ENCODE data around the gene DUSP15.

DNA sequence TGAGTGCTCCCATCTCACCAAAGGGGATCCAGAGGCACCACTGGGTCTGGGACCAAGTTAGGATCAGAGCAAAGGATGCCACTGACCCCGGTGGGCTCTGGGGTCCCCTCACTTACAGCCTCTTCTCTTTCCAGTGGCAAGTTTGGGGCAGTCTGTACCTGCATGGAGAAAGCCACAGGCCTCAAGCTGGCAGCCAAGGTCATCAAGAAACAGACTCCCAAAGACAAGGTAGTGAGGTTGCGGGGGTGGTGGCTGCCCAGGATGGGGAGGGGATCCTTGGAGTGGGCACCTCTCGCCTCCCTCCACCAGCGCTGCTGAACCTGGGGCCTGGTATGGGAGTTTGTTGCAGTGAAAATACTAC, 46.2 kb downstream of the DUSP15 start:
- TF ChIP-seq, protein P1, sequence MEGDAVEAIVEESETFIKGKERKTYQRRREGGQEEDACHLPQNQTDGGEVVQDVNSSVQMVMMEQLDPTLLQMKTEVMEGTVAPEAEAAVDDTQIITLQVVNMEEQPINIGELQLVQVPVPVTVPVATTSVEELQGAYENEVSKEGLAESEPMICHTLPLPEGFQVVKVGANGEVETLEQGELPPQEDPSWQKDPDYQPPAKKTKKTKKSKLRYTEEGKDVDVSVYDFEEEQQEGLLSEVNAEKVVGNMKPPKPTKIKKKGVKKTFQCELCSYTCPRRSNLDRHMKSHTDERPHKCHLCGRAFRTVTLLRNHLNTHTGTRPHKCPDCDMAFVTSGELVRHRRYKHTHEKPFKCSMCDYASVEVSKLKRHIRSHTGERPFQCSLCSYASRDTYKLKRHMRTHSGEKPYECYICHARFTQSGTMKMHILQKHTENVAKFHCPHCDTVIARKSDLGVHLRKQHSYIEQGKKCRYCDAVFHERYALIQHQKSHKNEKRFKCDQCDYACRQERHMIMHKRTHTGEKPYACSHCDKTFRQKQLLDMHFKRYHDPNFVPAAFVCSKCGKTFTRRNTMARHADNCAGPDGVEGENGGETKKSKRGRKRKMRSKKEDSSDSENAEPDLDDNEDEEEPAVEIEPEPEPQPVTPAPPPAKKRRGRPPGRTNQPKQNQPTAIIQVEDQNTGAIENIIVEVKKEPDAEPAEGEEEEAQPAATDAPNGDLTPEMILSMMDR (IDR thresholded peaks at IDR 0.05), result no peak
- no peak for TF ChIP-seq POLR2A (IDR thresholded peaks at IDR 0.05)

Data from adrenal gland (tissue), 5 donors.